Gastrocnemius medialis (tissue), 4 donors: ENCODE measurements around the gene PHACTR3. TPM values are rescaled to one million over a fixed set of nuclear protein-coding genes. Genes with fewer than 3 reads are reported as not detected.

Source experiments
- ATAC-seq, 2 donors: fragments of 150-250 bp; one replicate each; pipeline ENCODE4 v1.9.1; 2016
- DNase-seq, 2 donors: peaks; one replicate each; pipeline ENCODE4 v3.0.0-alpha.2; 2019
- H3K27ac ChIP-seq, 4 donors: fragments of 200-600 bp; sonication (generic); 1 replicate in 1 of 4; 2 replicates in 3 of 4; pipeline ENCODE4 v1.5.1; 2016 to 2018; ENCODE audit warnings: mild to moderate bottlenecking in 2 of 4, moderate library complexity in 1 of 4
- H3K27me3 ChIP-seq, 3 donors: fragments of 200-600 bp; sonication (generic) in 2 of 3; 1 replicate in 1 of 3; 2 replicates in 2 of 3; pipeline versions ENCODE4 v1.5.1 to v1.6.0; 2016 to 2019; ENCODE audit warnings: mild to moderate bottlenecking in 1 of 3, moderate library complexity in 1 of 3
- H3K36me3 ChIP-seq, 2 donors: fragments of 200-600 bp; sonication (generic) in 1 of 2; one replicate each; pipeline ENCODE4 v1.5.1; 2017 to 2018
- H3K4me1 ChIP-seq, 2 donors: fragments of 200-600 bp; sonication (generic) in 1 of 2; one replicate each; pipeline ENCODE4 v1.5.1; 2016 to 2017; ENCODE audit warnings: mild to moderate bottlenecking in 2 of 2
- H3K4me3 ChIP-seq, 4 donors: fragments of 200-600 bp; sonication (generic) in 3 of 4; 1 replicate in 1 of 4; 2 replicates in 3 of 4; pipeline ENCODE4 v1.5.1; 2016 to 2019; ENCODE audit warnings: mild to moderate bottlenecking in 2 of 4
- H3K9me3 ChIP-seq, 3 donors: fragments of 200-600 bp; sonication (generic) in 2 of 3; 1 replicate in 1 of 3; 2 replicates in 2 of 3; pipeline ENCODE4 v1.5.1; 2016 to 2019
- CTCF ChIP-seq, 5 experiments: fragments of 450-650 bp in 3 of 5; fragments of 200-600 bp in 2 of 5; sonication (generic) in 2 of 5; IDR thresholded peaks in 4 of 5; conservative IDR thresholded peaks in 1 of 5; 1 replicate in 4 of 5; 2 replicates in 1 of 5; pipeline ENCODE4 v1.5.1; 2016 to 2019; ENCODE audit warnings: antibody characterized with exemption in 5 of 5, mild to moderate bottlenecking in 3 of 5, moderate library complexity in 3 of 5
- POLR2A ChIP-seq, 2 donors: fragments of 450-650 bp; IDR thresholded peaks; one replicate each; pipeline ENCODE4 v1.6.1; 2017; ENCODE audit warnings: antibody characterized with exemption in 2 of 2, mild to moderate bottlenecking in 2 of 2, moderate library complexity in 2 of 2
- in situ Hi-C, 4 donors: fragments of 200-750 bp; cut with MboI; loops; one replicate each; pipeline versions ENCODE4 v1.15.0 to v1.8.0; 2017; ENCODE audit warnings: low sequenced_read_pairs in 4 of 4
- intact Hi-C: fragments of 100-400 bp; cut with DNase I; formaldehyde crosslinking; loops from one replicate; pipeline ENCODE4 v1.15.1; 2023; ENCODE audit warnings: low total_unique reads
- total RNA-seq, 4 donors: library from RNA; depleted of rRNA; stranded (reverse); fragments of >200 nt; gene quantifications; one replicate each; pipeline versions ENCODE4 v1.1.0 to v1.2.3, GENCODE V29; 2016

Gene PHACTR3
- total RNA-seq, 4 donors from 2014 or later, result 0.24 to 1.1 (median 0.59) TPM; not detected in 1

- ATAC-seq (no peak), DNase-seq (no peak)
- Histone ChIP-seq H3K4me3 (no peak overlapping the region), H3K27ac (no peak overlapping the region), H3K9me3 (no peaks in the 10 kb centered on the region), H3K4me1 (no peaks in the 10 kb centered on the region), H3K36me3 (no peaks in the 10 kb centered on the region), H3K27me3 (peaks cover 23 to 36% (median 32%) of the 10 kb centered on the region in 3 donors)
- no peak for TF ChIP-seq POLR2A (IDR thresholded peaks at IDR 0.05)
- no peak for TF ChIP-seq CTCF (IDR thresholded peaks at IDR 0.05 in 4 of 5, conservative IDR thresholded peaks at IDR 0.05 in 1 of 5)
- in situ Hi-C loops (no loop called here), intact Hi-C loops (no loop called here)
Measured at GRCh38 chr20:59600472-59600871, 3.9 kb upstream of the PHACTR3 start.

DNA sequence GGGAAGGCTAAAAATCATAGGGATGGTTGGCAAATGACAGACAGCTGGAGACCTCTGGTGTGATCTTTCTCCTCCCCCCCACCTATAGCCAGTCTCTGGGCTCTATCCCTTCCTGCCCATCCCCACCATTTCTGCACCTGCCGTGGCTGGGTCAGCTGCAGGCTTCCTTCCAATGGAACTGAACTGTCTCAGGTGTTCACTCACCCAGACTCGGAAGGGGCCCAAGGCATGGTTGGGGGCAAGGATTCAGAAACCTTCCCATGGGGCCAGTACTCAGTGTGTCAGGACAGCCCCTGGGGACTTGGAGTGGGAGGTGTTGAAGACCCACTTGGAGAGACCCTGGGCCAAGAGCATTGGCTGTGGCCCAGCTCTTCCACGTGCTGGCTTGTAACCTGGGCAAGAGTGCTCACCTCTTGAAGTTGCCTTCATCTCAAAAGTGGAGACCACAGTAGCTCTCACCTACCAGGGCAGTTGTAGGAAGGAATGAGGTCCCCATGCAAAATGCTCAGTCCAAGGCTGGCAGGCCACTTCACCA is 1.7 kb upstream of the PHACTR3 start:
- peaks cover 30 to 53% (median 45%) of the 10 kb centered on the region in 3 donors for H3K27me3 ChIP-seq
- intact Hi-C loops, result no loop called here
- no peak for DNase-seq

GRCh38 chr20:59603176-59603575 is 1.2 kb upstream of the PHACTR3 start:
- H3K27ac ChIP-seq, result no peak overlapping the region
- no peak for DNase-seq
- H3K36me3 ChIP-seq, result no peaks in the 10 kb centered on the region
- H3K27me3 ChIP-seq, result peaks cover 30 to 57% (median 45%) of the 10 kb centered on the region in 3 donors
- no peaks in the 10 kb centered on the region for H3K9me3 ChIP-seq
- H3K4me3 ChIP-seq, result no peak overlapping the region
- H3K4me1 ChIP-seq, result no peaks in the 10 kb centered on the region
- intact Hi-C loops, result no loop called here
- no peak for TF ChIP-seq POLR2A (IDR thresholded peaks at IDR 0.05)
- no peak for TF ChIP-seq CTCF (IDR thresholded peaks at IDR 0.05 in 4 of 5, conservative IDR thresholded peaks at IDR 0.05 in 1 of 5)
- in situ Hi-C loops, result no loop called here
- ATAC-seq, result no peak

More for the DNA sequence above, 1.7 kb upstream of the PHACTR3 start:
- TF ChIP-seq CTCF (IDR thresholded peaks at IDR 0.05 in 4 of 5, conservative IDR thresholded peaks at IDR 0.05 in 1 of 5), result no peak
- TF ChIP-seq POLR2A (IDR thresholded peaks at IDR 0.05), result no peak
- no peak overlapping the region for H3K4me3 ChIP-seq
- H3K27ac ChIP-seq, result no peak overlapping the region
- H3K36me3 ChIP-seq, result no peaks in the 10 kb centered on the region
- H3K9me3 ChIP-seq, result no peaks in the 10 kb centered on the region
- H3K4me1 ChIP-seq, result no peaks in the 10 kb centered on the region
- in situ Hi-C loops, result no loop called here
- no peak for ATAC-seq

DNA sequence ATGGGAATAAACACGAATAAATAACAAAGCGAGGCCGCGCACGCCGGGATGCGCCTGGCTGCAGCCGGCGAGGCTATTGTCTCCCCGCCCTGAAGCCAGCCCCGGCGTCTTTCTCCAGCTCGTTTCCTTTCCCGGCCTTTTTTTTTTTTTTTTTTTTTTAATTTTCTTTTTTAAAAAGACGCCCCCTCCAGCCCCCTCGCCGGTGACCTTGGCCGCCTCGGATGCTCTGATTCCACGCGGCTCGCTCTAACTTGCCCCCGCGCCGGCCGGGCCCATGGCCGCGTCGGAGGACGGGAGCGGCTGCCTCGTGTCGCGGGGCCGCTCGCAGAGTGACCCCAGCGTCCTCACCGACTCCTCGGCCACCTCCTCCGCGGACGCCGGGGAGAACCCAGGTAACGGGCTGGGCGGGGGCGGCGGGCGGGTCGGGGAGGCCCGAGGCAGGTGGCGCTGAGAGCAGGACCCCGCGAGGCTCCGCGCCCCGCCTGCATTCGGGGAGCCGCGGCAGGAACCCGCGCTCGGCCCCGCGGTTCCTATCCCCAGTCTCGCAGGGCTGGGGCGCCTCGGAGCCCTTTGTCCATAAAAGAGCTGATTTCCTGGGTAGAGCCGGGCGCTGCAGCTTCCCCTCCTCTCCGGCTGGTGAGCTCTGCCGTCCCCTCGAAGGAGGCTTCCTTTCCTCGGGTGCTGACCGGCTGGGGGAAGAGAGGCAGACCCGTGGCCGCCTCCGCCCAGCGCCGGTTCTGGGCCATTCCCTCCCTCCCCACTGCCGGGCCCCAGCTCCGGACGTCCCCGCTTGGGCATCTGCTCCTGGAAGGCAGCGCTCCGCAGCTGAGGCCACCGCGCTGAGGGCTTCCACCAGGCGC is 631 bp downstream of the PHACTR3 start:
- no peak for TF ChIP-seq POLR2A (IDR thresholded peaks at IDR 0.05)
- in situ Hi-C loops (no loop called here), intact Hi-C loops (no loop called here)
- Histone ChIP-seq H3K36me3 (no peaks in the 10 kb centered on the region), H3K27ac (no peak overlapping the region), H3K4me3 (no peak overlapping the region), H3K9me3 (no peaks in the 10 kb centered on the region), H3K4me1 (no peaks in the 10 kb centered on the region), H3K27me3 (peaks cover 30 to 61% (median 49%) of the 10 kb centered on the region in 3 donors)
- ATAC-seq (no peak), DNase-seq (no peak)

DNA sequence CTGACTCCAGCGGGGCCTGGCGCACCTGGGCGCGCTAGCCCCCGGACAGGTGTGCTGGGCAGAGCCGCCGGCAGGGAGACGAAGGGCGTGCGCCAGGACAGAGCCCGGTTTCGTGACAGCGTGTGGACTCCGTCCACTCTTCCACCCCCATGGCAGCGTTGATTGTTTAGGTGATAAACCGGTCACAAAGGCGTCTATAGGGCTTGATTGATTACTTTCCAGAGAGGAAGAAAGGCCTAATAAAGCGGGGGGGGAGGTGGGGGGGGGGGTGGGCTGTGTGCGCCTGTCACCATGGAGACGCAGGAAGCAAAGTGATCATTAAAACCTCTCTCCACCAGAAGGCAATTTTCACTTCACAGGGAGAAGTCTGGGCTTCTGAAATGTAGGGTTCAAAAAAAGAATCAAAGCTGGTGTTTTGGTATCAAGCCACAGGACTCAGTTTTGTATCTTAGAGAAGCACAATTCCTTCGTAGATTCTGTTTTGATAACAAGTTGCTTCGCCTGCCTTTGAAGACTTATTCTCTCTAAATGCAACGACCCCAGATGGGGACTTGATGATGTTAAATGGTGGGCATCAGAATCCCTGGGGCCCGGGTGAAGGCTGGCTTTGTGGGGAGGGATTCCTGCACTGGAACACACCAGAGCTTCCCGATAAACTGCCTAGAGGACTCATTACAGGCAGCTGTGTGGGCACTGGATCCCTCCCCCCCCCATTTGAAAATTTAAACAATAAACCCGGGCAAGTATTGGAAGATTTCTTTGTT is 1.4 kb downstream of the PHACTR3 start:
- TF ChIP-seq CTCF (IDR thresholded peaks at IDR 0.05 in 4 of 5, conservative IDR thresholded peaks at IDR 0.05 in 1 of 5) (no peak), POLR2A (IDR thresholded peaks at IDR 0.05) (no peak)
- DNase-seq (no peak), ATAC-seq (no peak)
- H3K27ac ChIP-seq, result no peak overlapping the region
- no peaks in the 10 kb centered on the region for H3K4me1 ChIP-seq
- intact Hi-C loops (no loop called here), in situ Hi-C loops (no loop called here)
- peaks cover 30 to 58% (median 49%) of the 10 kb centered on the region in 3 donors for H3K27me3 ChIP-seq
- no peaks in the 10 kb centered on the region for H3K9me3 ChIP-seq
- H3K36me3 ChIP-seq, result no peaks in the 10 kb centered on the region
- no peak overlapping the region for H3K4me3 ChIP-seq
